ENCODE measurements around the gene MYL7. TPM values are rescaled to one million over a fixed set of nuclear protein-coding genes. Genes with fewer than 3 reads are reported as not detected.

The MYL7 gene
- total and polyA plus RNA-seq, 2 experiments from 2014 or later: 4.8 TPM; not detected in 1

GRCh38 chr7:44131173-44132029 is 9.7 kb downstream of the MYL7 start:
- H3K36me3 Mint-ChIP-seq (ENCODE audit: low read depth): no peaks in the 10 kb centered on the region; the same call in 2 of the 3 replicates
- Histone ChIP-seq H2AFZ (no peak overlapping the region), H3K27me3 (ENCODE audit: insufficient read depth) (peaks cover 19% of the 10 kb centered on the region; the same call in 1 of the 2 replicates), H3K79me2 (replicated peaks; ENCODE audit: insufficient read depth) (no peaks in the 10 kb centered on the region), H4K20me1 (replicated peaks; ENCODE audit: insufficient read depth) (0 out of 2 replicates have a peak, but pooled peaks cover 6% of the 10 kb centered on the region), H3K36me3 (ENCODE audit: insufficient read depth) (no peaks in the 10 kb centered on the region), H3K27ac (ENCODE audit: low read depth) (no peak overlapping the region), H3K9me2 (ENCODE audit: insufficient read depth) (no peaks in the 10 kb centered on the region), H3F3A (replicated peaks; ENCODE audit: low read depth) (no peaks in the 10 kb centered on the region), H3K4me2 (no peak overlapping the region), H3K4me3 (no peak overlapping the region), H3K4me1 (ENCODE audit: insufficient read depth) (peaks cover 8% of the 10 kb centered on the region)
- H3K4me1 Mint-ChIP-seq: peaks cover 20% of the 10 kb centered on the region
- no peak overlapping the region; the same call in 2 of the 3 replicates for H3K4me3 Mint-ChIP-seq
- TF ChIP-seq ZNF331 (CRISPR knock-in tag; IDR thresholded peaks at IDR 0.05; ENCODE audit: low read depth) (no peak), CTCF (conservative IDR thresholded peaks at IDR 0.05; ENCODE audit: low read depth in 2 of 2) (peak; percentile 27 to 68; a peak in 3 of 4 replicates)
- peaks cover 29% of the 10 kb centered on the region for H3K27me3 Mint-ChIP-seq (ENCODE audit: insufficient read depth, low read depth, poor library complexity)
- peak; percentile 93 for ATAC-seq
- H3K9me3 Mint-ChIP-seq: peaks cover 10% of the 10 kb centered on the region
- peak; percentile 50 for DNase-seq (ENCODE audit: low spot score)
- H3K27ac Mint-ChIP-seq: no peak overlapping the region

GRCh38 chr7:44128721-44129582 is 12.2 kb downstream of the MYL7 start:
- H3K9me3 Mint-ChIP-seq: peaks cover 10% of the 10 kb centered on the region
- Histone ChIP-seq H3K36me3 (ENCODE audit: insufficient read depth) (no peaks in the 10 kb centered on the region), H3F3A (replicated peaks; ENCODE audit: low read depth) (no peaks in the 10 kb centered on the region), H3K4me3 (no peak overlapping the region), H2AFZ (no peak overlapping the region), H3K27me3 (ENCODE audit: insufficient read depth) (peaks cover 30% of the 10 kb centered on the region), H3K79me2 (replicated peaks; ENCODE audit: insufficient read depth) (no peaks in the 10 kb centered on the region), H3K27ac (ENCODE audit: low read depth) (no peak overlapping the region), H3K4me1 (ENCODE audit: insufficient read depth) (peaks cover 8% of the 10 kb centered on the region), H4K20me1 (replicated peaks; ENCODE audit: insufficient read depth) (peaks cover 6% of the 10 kb centered on the region; the same call in 1 of the 2 replicates), H3K9me2 (ENCODE audit: insufficient read depth) (no peaks in the 10 kb centered on the region), H3K4me2 (no peak overlapping the region)
- TF ChIP-seq JUNB (IDR thresholded peaks at IDR 0.05; ENCODE audit: unreplicated experiment): no peak
- no peak for TF ChIP-seq NANOG (IDR thresholded peaks at IDR 0.05; ENCODE audit: borderline replicate concordance)
- no peak for TF ChIP-seq CREB1 (CRISPR knock-in tag; IDR thresholded peaks at IDR 0.05; ENCODE audit: low read depth)
- no peak for TF ChIP-seq STAT1 (IDR thresholded peaks at IDR 0.05; ENCODE audit: unreplicated experiment)
- no peak for TF ChIP-seq ZNF114 (CRISPR knock-in tag; IDR thresholded peaks at IDR 0.05)
- TF ChIP-seq REST (IDR thresholded peaks at IDR 0.05; ENCODE audit: unreplicated experiment): no peak
- no peak for TF ChIP-seq CTCF (conservative IDR thresholded peaks at IDR 0.05; ENCODE audit: low read depth in 2 of 2)
- no peak for TF ChIP-seq POLR2AphosphoS5 (IDR thresholded peaks at IDR 0.05; ENCODE audit: low read depth)
- H3K4me3 Mint-ChIP-seq: no peak overlapping the region
- no peaks in the 10 kb centered on the region; the same call in 2 of the 3 replicates for H3K36me3 Mint-ChIP-seq (ENCODE audit: low read depth)
- no peak for ATAC-seq
- H3K27ac Mint-ChIP-seq: no peak overlapping the region
- H3K4me1 Mint-ChIP-seq: peaks cover 20% of the 10 kb centered on the region
- peaks cover 23% of the 10 kb centered on the region for H3K27me3 Mint-ChIP-seq (ENCODE audit: insufficient read depth, low read depth, poor library complexity)
- DNase-seq (ENCODE audit: low spot score): no peak
